ENCODE results near the gene ZC2HC1B. TPM values are rescaled to one million over a fixed set of nuclear protein-coding genes. Genes with fewer than 3 reads are reported as not detected.
A peak's percentile ranks its signal among the peaks of the same experiment; 100 is the strongest.

Gene ZC2HC1B, protein sequence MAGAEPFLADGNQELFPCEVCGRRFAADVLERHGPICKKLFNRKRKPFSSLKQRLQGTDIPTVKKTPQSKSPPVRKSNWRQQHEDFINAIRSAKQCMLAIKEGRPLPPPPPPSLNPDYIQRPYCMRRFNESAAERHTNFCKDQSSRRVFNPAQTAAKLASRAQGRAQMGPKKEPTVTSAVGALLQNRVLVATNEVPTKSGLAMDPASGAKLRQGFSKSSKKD
- not detected for total RNA-seq

DNA sequence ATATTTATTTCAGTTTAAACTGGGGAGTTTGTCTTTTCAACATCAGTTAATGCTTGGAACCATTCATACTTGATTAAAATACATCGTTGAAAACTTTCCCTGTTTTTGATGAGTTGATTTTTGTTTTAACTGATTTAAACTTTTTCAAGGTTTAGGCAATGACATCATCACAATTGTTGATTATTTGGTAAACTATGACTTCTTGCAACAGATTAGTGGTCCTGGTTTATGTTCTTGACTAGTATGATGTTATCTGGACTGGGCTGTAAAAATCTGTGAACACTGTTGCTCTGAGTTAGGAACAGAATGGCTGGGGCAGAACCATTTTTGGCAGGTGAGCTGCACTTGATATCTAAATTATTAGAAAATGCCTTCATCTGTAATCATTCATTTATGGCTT is at the start of gene ZC2HC1B:
Gene ZC2HC1B (plus strand): TSS at position 241 of the 400 bp plus-strand sequence. CDS start 66 bp downstream, at position 307.
- H3K27me3 Mint-ChIP-seq (ENCODE audit: low read depth): no peaks in the 10 kb centered on the region
- no peaks in the 10 kb centered on the region for H3K9me3 Mint-ChIP-seq (ENCODE audit: insufficient read depth)
- no peak within 1 kb of the TSS for H3K4me3 Mint-ChIP-seq
- peaks cover 40% of the 10 kb centered on the region for H3K36me3 Mint-ChIP-seq (ENCODE audit: low read depth)
- no peaks in the 10 kb centered on the region for H3K4me1 Mint-ChIP-seq (ENCODE audit: low read depth)
- DNase-seq: no peak
- ChIA-PET POLR2A (interaction anchor here (0.7 kb wide), 1 partner anchor 214 kb away, joined by 3 read pairs; no protein-coding TSS in a partner anchor), CTCF (interaction anchor here (0.8 to 1.9 kb wide), 2 partner anchors 76 to 149 kb away, joined by 4 read pairs; no protein-coding TSS in a partner anchor)
- ATAC-seq: no peak
- no peak within 1 kb of the TSS for H3K27ac Mint-ChIP-seq

DNA sequence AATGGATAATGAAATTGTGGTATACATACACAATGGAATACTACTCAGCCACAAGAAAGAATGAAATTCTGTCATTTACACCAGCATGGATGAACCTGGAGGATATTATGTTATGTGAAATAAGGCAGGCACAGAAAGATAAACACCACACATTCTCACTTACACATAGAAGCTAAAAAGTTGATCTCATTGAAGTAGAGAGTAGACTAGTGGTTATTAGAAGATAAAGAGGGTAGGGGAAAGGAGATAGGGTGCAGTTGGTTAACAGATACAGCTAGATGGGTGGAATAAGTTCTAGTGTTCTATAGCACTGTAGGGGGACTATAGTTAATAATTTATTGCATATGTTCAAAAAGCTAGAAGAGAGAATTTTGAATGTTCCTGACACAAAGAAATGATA is 46.7 kb upstream of the ZC2HC1B start:
- no peak for ATAC-seq
- no peak for DNase-seq
- no peaks in the 10 kb centered on the region for H3K9me3 Mint-ChIP-seq (ENCODE audit: insufficient read depth)
- no peak overlapping the region for H3K27ac Mint-ChIP-seq
- CTCF ChIA-PET: no interaction called here
- H3K4me3 Mint-ChIP-seq: no peak overlapping the region
- POLR2A ChIA-PET: no interaction called here
- no peaks in the 10 kb centered on the region for H3K27me3 Mint-ChIP-seq (ENCODE audit: low read depth)
- H3K36me3 Mint-ChIP-seq (ENCODE audit: low read depth): peaks cover 1% of the 10 kb centered on the region
- no peaks in the 10 kb centered on the region for H3K4me1 Mint-ChIP-seq (ENCODE audit: low read depth)

DNA sequence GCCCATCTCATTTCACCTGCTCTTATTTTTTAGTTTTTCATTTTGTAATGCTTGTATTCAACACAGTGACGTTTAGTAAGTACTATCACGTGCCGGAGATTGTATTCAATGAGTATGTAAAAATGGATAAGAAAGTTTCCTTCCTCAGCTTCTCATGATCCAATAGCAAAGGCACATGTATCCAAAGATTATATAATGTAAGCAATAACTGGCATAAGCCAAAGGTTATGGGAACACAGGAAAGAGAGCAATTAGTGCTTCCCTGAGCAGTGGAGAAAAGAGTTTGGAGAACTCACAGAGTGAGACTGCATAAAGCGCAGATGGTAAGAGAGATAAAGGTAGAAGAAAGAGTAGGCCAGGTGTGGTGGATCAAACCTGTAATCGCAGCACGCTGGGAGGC is 42.9 kb upstream of the ZC2HC1B start:
- no peaks in the 10 kb centered on the region for H3K36me3 Mint-ChIP-seq (ENCODE audit: low read depth)
- CTCF ChIA-PET: interaction anchor here (1.2 kb wide), 1 partner anchor 119 kb away, joined by 3 read pairs; no protein-coding TSS in a partner anchor
- no peak overlapping the region for H3K27ac Mint-ChIP-seq
- H3K27me3 Mint-ChIP-seq (ENCODE audit: low read depth): no peaks in the 10 kb centered on the region
- no peaks in the 10 kb centered on the region for H3K9me3 Mint-ChIP-seq (ENCODE audit: insufficient read depth)
- DNase-seq (no peak), ATAC-seq (no peak)
- no peaks in the 10 kb centered on the region for H3K4me1 Mint-ChIP-seq (ENCODE audit: low read depth)
- POLR2A ChIA-PET: no interaction called here
- H3K4me3 Mint-ChIP-seq: no peak overlapping the region

DNA sequence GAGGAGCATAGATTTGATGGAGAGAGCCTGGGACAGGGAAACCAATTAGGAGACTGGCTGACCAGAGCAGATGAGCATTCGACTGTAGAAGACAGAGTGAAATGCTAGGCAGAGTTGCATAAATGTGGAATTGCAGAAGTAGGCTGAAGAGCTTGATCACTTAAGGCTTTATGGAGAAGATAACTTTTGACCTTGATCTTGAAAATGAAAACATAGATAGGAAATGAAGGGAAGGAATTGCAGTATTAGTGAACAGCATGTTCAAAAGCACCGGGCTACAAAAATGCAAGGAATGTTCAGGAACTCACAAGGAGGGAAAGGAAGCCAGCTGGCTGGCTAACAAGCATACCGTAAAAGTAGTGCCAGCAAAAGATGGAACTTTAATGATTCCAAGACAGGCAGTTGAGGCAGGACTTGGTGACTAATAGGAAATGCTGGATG is 41.7 kb upstream of the ZC2HC1B start:
- CTCF ChIA-PET: no interaction called here
- Mint-ChIP-seq H3K9me3 (ENCODE audit: insufficient read depth) (no peaks in the 10 kb centered on the region), H3K27ac (no peak overlapping the region), H3K4me3 (no peak overlapping the region), H3K36me3 (ENCODE audit: low read depth) (no peaks in the 10 kb centered on the region), H3K4me1 (ENCODE audit: low read depth) (no peaks in the 10 kb centered on the region), H3K27me3 (ENCODE audit: low read depth) (no peaks in the 10 kb centered on the region)
- DNase-seq: no peak
- no peak for ATAC-seq
- POLR2A ChIA-PET: no interaction called here

DNA sequence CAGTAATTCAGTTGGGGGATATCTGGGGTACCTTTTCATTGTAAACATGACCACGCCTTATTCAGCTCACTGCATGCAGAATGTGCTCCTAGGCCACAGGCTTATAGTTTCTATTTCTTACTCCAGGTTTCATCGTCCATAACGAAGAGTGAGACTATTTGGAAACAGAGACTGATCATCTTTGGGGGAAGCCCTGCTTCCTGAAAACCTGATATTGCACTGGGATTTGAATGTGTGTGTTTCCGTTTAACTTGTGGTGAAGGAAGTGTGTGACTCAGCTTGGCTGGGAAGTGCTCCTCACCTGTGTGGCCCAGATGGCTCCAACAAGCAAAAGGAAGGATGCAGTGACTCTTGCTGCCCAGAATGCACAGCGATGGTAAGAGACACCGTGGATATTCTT is 40.7 kb upstream of the ZC2HC1B start:
- ChIA-PET CTCF (no interaction called here), POLR2A (no interaction called here)
- Mint-ChIP-seq H3K27ac (no peak overlapping the region), H3K4me1 (ENCODE audit: low read depth) (no peaks in the 10 kb centered on the region), H3K27me3 (ENCODE audit: low read depth) (no peaks in the 10 kb centered on the region), H3K4me3 (no peak overlapping the region), H3K36me3 (ENCODE audit: low read depth) (no peaks in the 10 kb centered on the region), H3K9me3 (ENCODE audit: insufficient read depth) (no peaks in the 10 kb centered on the region)
- ATAC-seq (no peak), DNase-seq (no peak)

DNA sequence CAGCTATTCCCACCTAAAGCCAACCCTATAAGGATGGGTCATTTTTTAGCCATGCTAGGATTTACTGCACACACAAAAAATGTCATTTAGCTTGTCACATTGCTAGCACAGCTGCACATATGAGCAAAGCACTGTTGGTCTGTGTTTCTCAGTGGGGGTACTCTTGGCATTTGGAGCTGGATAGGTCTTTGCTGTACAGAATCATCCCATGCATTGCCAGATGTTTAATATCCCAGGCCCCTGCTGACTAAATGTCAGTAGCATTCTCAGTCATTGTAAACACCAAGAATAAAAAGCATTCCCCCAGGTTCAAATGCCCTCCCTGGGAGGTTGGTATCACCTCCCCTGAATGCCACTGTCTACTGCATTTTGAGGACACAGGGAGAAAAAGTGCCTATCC is 35.7 kb upstream of the ZC2HC1B start:
- no peak for ATAC-seq
- ChIA-PET POLR2A (no interaction called here), CTCF (no interaction called here)

DNA sequence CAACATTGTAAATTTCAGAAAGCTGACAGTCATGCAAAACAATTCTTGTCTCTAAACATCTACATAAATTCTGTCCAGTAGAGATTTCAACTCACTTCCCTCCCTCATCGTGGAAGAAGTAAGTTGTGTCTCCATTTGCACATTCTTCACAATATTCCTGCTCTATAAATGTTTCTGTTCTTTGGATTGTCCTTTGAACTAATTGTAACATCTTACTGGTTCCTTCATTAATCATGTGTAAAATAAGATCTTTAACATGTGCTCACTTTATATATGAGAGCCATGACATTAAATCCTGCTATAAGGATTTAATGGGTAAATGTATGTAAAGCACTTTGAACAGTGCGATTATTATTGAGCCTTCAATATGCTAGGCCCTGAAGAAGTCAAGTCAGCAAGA is 28.1 kb upstream of the ZC2HC1B start:
- Mint-ChIP-seq H3K27ac (no peak overlapping the region), H3K9me3 (ENCODE audit: insufficient read depth) (no peaks in the 10 kb centered on the region), H3K36me3 (ENCODE audit: low read depth) (no peaks in the 10 kb centered on the region), H3K27me3 (ENCODE audit: low read depth) (no peaks in the 10 kb centered on the region), H3K4me1 (ENCODE audit: low read depth) (no peaks in the 10 kb centered on the region), H3K4me3 (no peak overlapping the region)
- no peak for ATAC-seq
- ChIA-PET CTCF (interaction anchor here (1.3 kb wide), 1 partner anchor 177 kb away, joined by 3 read pairs; no protein-coding TSS in a partner anchor), POLR2A (no interaction called here)
- DNase-seq: no peak

More for the DNA sequence above, 35.7 kb upstream of the ZC2HC1B start:
- Mint-ChIP-seq H3K4me1 (ENCODE audit: low read depth) (no peaks in the 10 kb centered on the region), H3K27me3 (ENCODE audit: low read depth) (no peaks in the 10 kb centered on the region), H3K27ac (no peak overlapping the region), H3K4me3 (no peak overlapping the region), H3K9me3 (ENCODE audit: insufficient read depth) (no peaks in the 10 kb centered on the region), H3K36me3 (ENCODE audit: low read depth) (no peaks in the 10 kb centered on the region)
- DNase-seq: no peak

DNA sequence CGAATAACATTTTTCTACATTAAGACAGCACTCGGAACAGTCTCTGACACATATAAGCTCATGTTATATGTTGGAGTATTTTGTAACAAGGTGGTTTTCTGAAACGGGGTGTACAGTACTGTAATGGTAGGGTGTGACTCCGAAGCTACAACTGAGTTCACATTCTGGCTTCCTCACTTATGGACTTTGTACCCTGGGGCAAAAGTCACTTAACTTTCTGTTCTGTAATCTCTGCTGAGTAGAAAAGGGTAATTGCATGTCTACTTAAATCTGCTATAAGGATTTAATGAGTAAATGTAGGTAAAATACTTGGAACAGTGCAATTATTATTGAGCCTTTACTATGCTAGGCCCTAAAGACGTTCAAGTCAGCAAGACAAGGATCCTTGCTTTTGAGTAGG is 25.9 kb upstream of the ZC2HC1B start:
- ChIA-PET CTCF (no interaction called here), POLR2A (no interaction called here)
- H3K36me3 Mint-ChIP-seq (ENCODE audit: low read depth): no peaks in the 10 kb centered on the region
- no peaks in the 10 kb centered on the region for H3K9me3 Mint-ChIP-seq (ENCODE audit: insufficient read depth)
- DNase-seq (no peak), ATAC-seq (no peak)
- no peaks in the 10 kb centered on the region for H3K27me3 Mint-ChIP-seq (ENCODE audit: low read depth)
- H3K4me1 Mint-ChIP-seq (ENCODE audit: low read depth): peaks cover 4% of the 10 kb centered on the region
- no peak overlapping the region for H3K4me3 Mint-ChIP-seq
- H3K27ac Mint-ChIP-seq: no peak overlapping the region

DNA sequence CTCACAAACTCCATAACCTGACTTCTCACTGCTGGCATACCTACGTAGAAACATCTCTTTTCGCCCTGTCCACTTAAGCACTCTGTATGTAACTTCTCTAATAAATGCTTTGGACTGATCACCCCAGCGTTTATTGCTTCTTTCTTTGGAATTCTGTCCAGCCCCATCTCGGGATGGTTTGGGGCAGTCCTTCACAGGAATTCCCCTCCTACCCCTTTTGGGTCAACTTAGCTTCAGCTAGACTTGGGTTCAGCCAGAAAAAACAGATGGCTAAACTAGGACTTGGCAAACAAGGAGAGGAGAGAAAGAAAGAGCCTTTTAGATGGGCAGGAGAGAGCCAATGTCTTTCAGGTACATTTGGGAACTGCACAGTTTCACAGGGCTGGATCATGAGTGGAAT is 25.1 kb upstream of the ZC2HC1B start:
- Mint-ChIP-seq H3K27ac (no peak overlapping the region), H3K27me3 (ENCODE audit: low read depth) (no peaks in the 10 kb centered on the region), H3K4me1 (ENCODE audit: low read depth) (peaks cover 9% of the 10 kb centered on the region), H3K9me3 (ENCODE audit: insufficient read depth) (no peaks in the 10 kb centered on the region), H3K36me3 (ENCODE audit: low read depth) (peaks cover 8% of the 10 kb centered on the region), H3K4me3 (no peak overlapping the region)
- ATAC-seq (no peak), DNase-seq (no peak)
- CTCF ChIA-PET: no interaction called here
- POLR2A ChIA-PET: no interaction called here

DNA sequence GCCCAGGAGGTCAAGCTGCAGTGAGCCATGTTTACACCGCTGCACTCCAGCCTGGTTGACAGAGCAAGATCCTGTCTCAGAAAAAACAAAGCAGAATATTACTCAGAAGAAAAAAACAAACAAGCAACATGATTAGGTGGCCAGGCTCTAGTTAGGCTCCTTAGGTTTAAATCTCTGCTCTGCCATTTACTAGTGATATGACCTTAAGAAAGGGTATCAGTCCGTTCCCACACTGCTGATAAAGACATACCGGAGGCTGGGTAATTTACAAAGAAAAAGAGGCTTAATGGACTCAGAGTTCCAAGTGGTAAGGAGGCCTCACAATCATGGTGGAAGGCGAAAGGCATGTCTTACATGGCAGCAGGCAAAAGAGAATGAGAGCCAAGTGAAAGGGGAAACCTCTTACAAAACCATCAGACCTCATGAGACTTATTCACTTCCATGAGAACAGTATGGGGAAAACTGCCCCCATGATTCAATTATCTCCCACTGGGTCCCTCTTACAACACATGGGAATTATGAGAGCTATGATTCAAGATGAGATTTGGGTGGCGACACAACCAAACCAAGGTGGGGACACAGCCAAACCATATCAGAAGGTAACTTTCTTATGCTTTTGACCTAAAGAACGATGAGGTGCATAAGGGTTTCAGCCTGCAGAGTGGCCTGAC is 23.5 kb upstream of the ZC2HC1B start:
- H3K9me3 Mint-ChIP-seq (ENCODE audit: insufficient read depth): no peaks in the 10 kb centered on the region
- ChIA-PET CTCF (no interaction called here), POLR2A (no interaction called here)
- peaks cover 16% of the 10 kb centered on the region for H3K4me1 Mint-ChIP-seq (ENCODE audit: low read depth)
- no peak overlapping the region for H3K27ac Mint-ChIP-seq
- H3K36me3 Mint-ChIP-seq (ENCODE audit: low read depth): peaks cover 20% of the 10 kb centered on the region
- no peak for ATAC-seq
- DNase-seq: no peak
- no peaks in the 10 kb centered on the region for H3K27me3 Mint-ChIP-seq (ENCODE audit: low read depth)
- H3K4me3 Mint-ChIP-seq: no peak overlapping the region

DNA sequence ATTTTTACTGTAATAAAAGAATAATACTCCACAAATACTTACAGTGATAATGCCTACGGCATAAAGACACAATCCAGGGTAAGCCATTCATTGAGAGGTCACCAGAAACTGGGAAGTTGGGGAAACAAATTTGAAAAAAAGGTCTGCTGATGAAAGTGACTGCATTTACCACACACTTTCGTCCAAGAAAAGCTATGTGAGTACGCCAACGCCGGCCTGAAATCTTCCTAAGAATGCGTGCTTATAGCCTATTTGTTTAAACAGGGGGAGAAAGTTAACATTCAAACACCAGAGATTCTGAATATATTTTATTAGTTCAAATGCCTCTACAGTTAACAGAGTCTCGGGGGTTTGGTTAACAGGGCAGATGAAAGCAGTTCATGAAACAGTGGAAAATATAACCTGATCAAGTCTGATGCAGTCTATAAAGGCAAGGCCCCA is 21.8 kb upstream of the ZC2HC1B start:
- H3K27me3 Mint-ChIP-seq (ENCODE audit: low read depth): no peaks in the 10 kb centered on the region
- H3K27ac Mint-ChIP-seq: peak overlapping the region; percentile 97
- CTCF ChIA-PET: interaction anchor here (1.1 to 2.9 kb wide), 7 partner anchors 10 to 329 kb away, joined by 4 to 23 read pairs (median 5); no protein-coding TSS in a partner anchor
- H3K4me1 Mint-ChIP-seq (ENCODE audit: low read depth): peaks cover 16% of the 10 kb centered on the region
- peaks cover 32% of the 10 kb centered on the region for H3K36me3 Mint-ChIP-seq (ENCODE audit: low read depth)
- ATAC-seq (peak; percentile 58), DNase-seq (no peak)
- H3K4me3 Mint-ChIP-seq: peak overlapping the region; percentile 95
- POLR2A ChIA-PET: interaction anchor here (0.6 to 1.4 kb wide), 5 partner anchors 12 to 1368 kb away, joined by 3 to 5 read pairs (median 3); no protein-coding TSS in a partner anchor
- H3K9me3 Mint-ChIP-seq (ENCODE audit: insufficient read depth): no peaks in the 10 kb centered on the region

DNA sequence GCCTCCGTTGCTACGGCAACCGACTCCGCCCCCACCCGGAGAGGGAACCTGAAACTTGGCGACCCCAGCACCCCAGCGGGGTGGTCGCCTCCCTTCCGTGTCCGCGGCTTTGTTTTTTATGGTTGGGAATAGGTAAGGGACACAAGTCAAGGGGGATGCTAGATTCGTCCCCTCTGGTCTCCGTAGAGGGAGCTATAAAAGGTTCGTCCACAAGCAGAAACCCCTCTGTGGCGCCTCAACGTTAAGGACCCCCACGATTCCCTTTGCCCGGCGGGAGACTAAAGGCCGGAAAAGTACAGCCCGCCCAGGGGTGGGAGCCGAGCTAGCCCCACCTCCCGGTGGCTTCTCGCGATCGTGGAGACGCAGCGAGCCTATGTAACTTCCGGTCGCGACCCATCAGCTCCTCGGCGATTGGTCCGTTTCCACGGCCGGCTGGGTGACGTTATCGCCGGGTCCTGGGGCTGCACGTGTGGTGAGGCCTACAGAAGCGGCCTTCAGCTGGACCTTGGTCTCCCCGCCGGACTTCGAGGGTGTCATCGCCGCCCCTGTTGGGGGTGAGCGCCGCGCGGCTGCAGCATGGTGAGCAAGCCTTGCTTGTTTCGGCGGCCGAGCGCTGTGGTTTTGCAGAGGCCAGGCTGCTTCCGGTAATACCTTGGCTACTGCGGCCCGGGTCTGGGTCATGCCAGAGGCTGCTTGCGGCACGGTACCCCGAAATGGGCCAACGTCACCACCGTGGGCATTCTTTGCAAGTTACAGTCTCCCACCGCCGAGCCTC is 21.2 kb upstream of the ZC2HC1B start, which contains the start of gene LTV1:
Gene LTV1 (plus strand): TSS at position 437 of the 775 bp plus-strand sequence. CDS start 140 bp downstream, at position 577.
- peaks cover 37% of the 10 kb centered on the region for H3K36me3 Mint-ChIP-seq (ENCODE audit: low read depth)
- H3K4me3 Mint-ChIP-seq: peak within 1 kb of the TSS; percentile 95
- CTCF ChIA-PET: interaction anchor here (1.1 to 2.9 kb wide), 8 partner anchors 11 to 330 kb away, joined by 4 to 23 read pairs (median 5); no protein-coding TSS in a partner anchor
- peaks cover 16% of the 10 kb centered on the region for H3K4me1 Mint-ChIP-seq (ENCODE audit: low read depth)
- POLR2A ChIA-PET: interaction anchor here (0.5 to 1.4 kb wide), 13 partner anchors 8 to 1368 kb away, joined by 3 to 5 read pairs (median 3); partner anchors contain the start of genes ADAT2 and PEX3
- no peaks in the 10 kb centered on the region for H3K27me3 Mint-ChIP-seq (ENCODE audit: low read depth)
- H3K9me3 Mint-ChIP-seq (ENCODE audit: insufficient read depth): no peaks in the 10 kb centered on the region
- peak within 1 kb of the TSS; percentile 97 for H3K27ac Mint-ChIP-seq
- ATAC-seq (peak; percentile 97), DNase-seq (peak; percentile 96)
